Calu3 (cell line): ENCODE measurements around the gene DEPDC5. TPM values are rescaled to one million over a fixed set of nuclear protein-coding genes. Genes with fewer than 3 reads are reported as not detected.

Source experiments
- BruUV-seq: library from RNA; stranded (reverse); fragments of 400-500 nt; replicated peaks from 2 replicates; lab custom pipeline; 2021; lab: Mats Ljungman, UMichigan
- CTCF ChIA-PET: fragments of 300-600 bp; sonication (Branson Sonifier 250); formaldehyde crosslinking; loops from one replicate; lab custom pipeline; 2022; ENCODE audit warnings: antibody characterized with exemption; lab: Charles Lee
- DNase-seq: peaks from one replicate; pipeline ENCODE4 v3.0.0; 2022
- H3K27ac Mint-ChIP-seq: one replicate; pipeline ENCODE4 v1.8.0; 2022; ENCODE audit warnings: mixed read lengths; ENCODE audit not compliant: unreplicated experiment
- H3K27me3 Mint-ChIP-seq: one replicate; pipeline ENCODE4 v1.8.0; 2022; ENCODE audit warnings: mixed read lengths; ENCODE audit not compliant: unreplicated experiment
- H3K36me3 Mint-ChIP-seq: one replicate; pipeline ENCODE4 v1.8.0; 2022; ENCODE audit warnings: mild to moderate bottlenecking, moderate library complexity, mixed read lengths; ENCODE audit not compliant: insufficient read depth, unreplicated experiment
- H3K4me1 Mint-ChIP-seq: one replicate; pipeline ENCODE4 v1.8.0; 2022; ENCODE audit warnings: mild to moderate bottlenecking, low read depth, mixed read lengths; ENCODE audit not compliant: unreplicated experiment
- H3K4me3 Mint-ChIP-seq: one replicate; pipeline ENCODE4 v1.8.0; 2022; ENCODE audit warnings: mild to moderate bottlenecking, low read depth, moderate library complexity, mixed read lengths; ENCODE audit not compliant: unreplicated experiment
- H3K9me3 Mint-ChIP-seq: one replicate; pipeline ENCODE4 v1.8.0; 2022; ENCODE audit warnings: low read depth, mixed read lengths; ENCODE audit not compliant: unreplicated experiment
- intact Hi-C: fragments of 100-400 bp; cut with micrococcal nuclease; formaldehyde crosslinking; loops from one replicate; pipeline ENCODE4 v1.10.0; 2022; ENCODE audit not compliant: unreplicated experiment
- total RNA-seq: library from RNA; stranded (reverse); gene quantifications from 2 replicates; pipeline ENCODE4 v1.2.3, GENCODE V29; 2022
- TF ChIP-seq, protein P1 (sequence below): fragments of 200-600 bp; IDR thresholded peaks from one replicate; pipeline ENCODE4 v1.8.0; 2022; ENCODE audit warnings: antibody characterized with exemption; ENCODE audit not compliant: unreplicated experiment

The DEPDC5 gene
- total RNA-seq, 1 experiment from 2014 or later = 33.1 TPM

GRCh38 chr22:31768422-31769059, 14.7 kb downstream of the DEPDC5 start:
- BruUV-seq = no TSS peak
- no peaks in the 10 kb centered on the region for H3K27me3 Mint-ChIP-seq
- H3K9me3 Mint-ChIP-seq = no peaks in the 10 kb centered on the region
- no peak for DNase-seq
- no peak overlapping the region for H3K4me3 Mint-ChIP-seq
- intact Hi-C loops = no loop called here
- CTCF ChIA-PET = no interaction called here
- TF ChIP-seq, protein P1, sequence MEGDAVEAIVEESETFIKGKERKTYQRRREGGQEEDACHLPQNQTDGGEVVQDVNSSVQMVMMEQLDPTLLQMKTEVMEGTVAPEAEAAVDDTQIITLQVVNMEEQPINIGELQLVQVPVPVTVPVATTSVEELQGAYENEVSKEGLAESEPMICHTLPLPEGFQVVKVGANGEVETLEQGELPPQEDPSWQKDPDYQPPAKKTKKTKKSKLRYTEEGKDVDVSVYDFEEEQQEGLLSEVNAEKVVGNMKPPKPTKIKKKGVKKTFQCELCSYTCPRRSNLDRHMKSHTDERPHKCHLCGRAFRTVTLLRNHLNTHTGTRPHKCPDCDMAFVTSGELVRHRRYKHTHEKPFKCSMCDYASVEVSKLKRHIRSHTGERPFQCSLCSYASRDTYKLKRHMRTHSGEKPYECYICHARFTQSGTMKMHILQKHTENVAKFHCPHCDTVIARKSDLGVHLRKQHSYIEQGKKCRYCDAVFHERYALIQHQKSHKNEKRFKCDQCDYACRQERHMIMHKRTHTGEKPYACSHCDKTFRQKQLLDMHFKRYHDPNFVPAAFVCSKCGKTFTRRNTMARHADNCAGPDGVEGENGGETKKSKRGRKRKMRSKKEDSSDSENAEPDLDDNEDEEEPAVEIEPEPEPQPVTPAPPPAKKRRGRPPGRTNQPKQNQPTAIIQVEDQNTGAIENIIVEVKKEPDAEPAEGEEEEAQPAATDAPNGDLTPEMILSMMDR = no peak
- no peaks in the 10 kb centered on the region for H3K4me1 Mint-ChIP-seq
- peaks cover 43% of the 10 kb centered on the region for H3K36me3 Mint-ChIP-seq
- H3K27ac Mint-ChIP-seq = no peak overlapping the region

- TF ChIP-seq, protein P1 = no peak
- intact Hi-C loops = no loop called here
- no peaks in the 10 kb centered on the region for H3K27me3 Mint-ChIP-seq
- no peak overlapping the region for H3K4me3 Mint-ChIP-seq
- H3K27ac Mint-ChIP-seq = no peak overlapping the region
- no TSS peak for BruUV-seq
- no peak for DNase-seq
- no peaks in the 10 kb centered on the region for H3K9me3 Mint-ChIP-seq
- H3K36me3 Mint-ChIP-seq = peaks cover 34% of the 10 kb centered on the region
- no peaks in the 10 kb centered on the region for H3K4me1 Mint-ChIP-seq
- CTCF ChIA-PET = interaction anchor here (0.7 kb wide), 1 partner anchor 12 kb away, joined by 3 read pairs; no protein-coding TSS in a partner anchor
Measured at GRCh38 chr22:31773416-31773815, 19.6 kb downstream of the DEPDC5 start.

DNA sequence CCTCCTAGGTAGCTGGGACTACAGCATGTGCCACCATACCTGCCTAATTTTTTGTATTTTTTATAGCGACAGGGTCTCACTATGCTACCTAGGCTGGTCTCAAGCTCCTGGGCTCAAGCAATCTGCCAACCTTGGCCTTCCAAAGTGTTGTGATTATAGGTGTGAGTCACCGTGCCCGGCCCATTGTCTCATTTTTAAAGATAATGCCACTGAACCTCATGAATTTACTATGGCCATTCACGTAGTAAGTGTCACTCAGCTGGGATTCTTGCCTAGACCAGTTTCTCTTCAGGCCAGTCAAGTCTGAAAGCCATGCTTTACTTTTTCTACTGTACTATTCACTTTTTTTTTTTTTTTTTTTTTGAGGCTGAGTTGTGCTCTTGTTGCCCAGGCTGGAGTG, 22.4 kb downstream of the DEPDC5 start:
- H3K36me3 Mint-ChIP-seq = peaks cover 16% of the 10 kb centered on the region
- no peaks in the 10 kb centered on the region for H3K4me1 Mint-ChIP-seq
- CTCF ChIA-PET = interaction anchor here (0.6 kb wide), 1 partner anchor 67 kb away, joined by 3 read pairs; no protein-coding TSS in a partner anchor
- BruUV-seq = no TSS peak
- H3K27ac Mint-ChIP-seq = no peak overlapping the region
- TF ChIP-seq, protein P1 = no peak
- no peaks in the 10 kb centered on the region for H3K9me3 Mint-ChIP-seq
- no peak overlapping the region for H3K4me3 Mint-ChIP-seq
- no peaks in the 10 kb centered on the region for H3K27me3 Mint-ChIP-seq
- DNase-seq = no peak
- intact Hi-C loops = no loop called here

- CTCF ChIA-PET = no interaction called here
- TF ChIP-seq, protein P1 = no peak
- no peak for DNase-seq
- Mint-ChIP-seq H3K27me3 (no peaks in the 10 kb centered on the region), H3K9me3 (no peaks in the 10 kb centered on the region), H3K36me3 (peaks cover 8% of the 10 kb centered on the region), H3K4me1 (no peaks in the 10 kb centered on the region), H3K4me3 (no peak overlapping the region), H3K27ac (no peak overlapping the region)
- intact Hi-C loops = no loop called here
- no TSS peak for BruUV-seq
Measured at GRCh38 chr22:31789803-31790202, 36.0 kb downstream of the DEPDC5 start.
